Activated CD8-positive, alpha-beta memory T cell treated with anti-CD3 and anti-CD28 coated beads for 4 hours (primary cell): ENCODE data around the gene TAS2R50.
"Not testable (repeated sequence)": the region's sequence is repeated elsewhere in the genome, so short reads cannot be mapped to it uniquely, and the experiment has no call there.

Experiments
- DNase-seq, 2 donors: peaks; one replicate each; pipeline ENCODE4 v3.0.0-alpha.2; 2020; ENCODE audit warnings: low read depth in 2 of 2

TAS2R50 gene

DNA sequence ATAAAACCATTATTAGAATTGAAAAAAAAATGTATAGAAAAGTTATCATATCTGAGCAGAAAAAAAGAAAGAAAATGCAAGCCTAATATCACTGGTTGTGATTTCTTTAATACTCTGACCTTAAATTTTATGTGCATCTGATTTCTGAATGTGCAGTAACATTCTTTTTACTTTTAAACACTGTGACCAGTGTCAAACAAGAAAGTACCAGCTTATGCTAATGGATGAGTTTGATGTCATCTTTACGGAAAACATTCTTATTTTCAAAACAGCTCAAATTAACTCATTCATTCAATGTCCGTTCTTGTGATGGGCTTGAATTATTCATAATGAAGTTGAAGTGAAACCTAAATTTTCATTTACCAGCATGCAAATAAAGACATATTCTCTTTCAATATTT is at the start of gene TAS2R50:
Gene TAS2R50 (minus strand): TSS at position 101 of the 400 bp plus-strand sequence. CDS start 52 bp downstream, at position 49.
- DNase-seq: no peak

GRCh38 chr12:11033959-11034358 is 47.2 kb upstream of the TAS2R50 start:
- not testable (repeated sequence) for DNase-seq

GRCh38 chr12:11031307-11031706 is 44.6 kb upstream of the TAS2R50 start, which contains the start of gene TAS2R31:
TSS of gene TAS2R31 (minus strand) at chr12:11031407. CDS start at chr12:11031335, 72 bp downstream.
- DNase-seq: no peak

DNA sequence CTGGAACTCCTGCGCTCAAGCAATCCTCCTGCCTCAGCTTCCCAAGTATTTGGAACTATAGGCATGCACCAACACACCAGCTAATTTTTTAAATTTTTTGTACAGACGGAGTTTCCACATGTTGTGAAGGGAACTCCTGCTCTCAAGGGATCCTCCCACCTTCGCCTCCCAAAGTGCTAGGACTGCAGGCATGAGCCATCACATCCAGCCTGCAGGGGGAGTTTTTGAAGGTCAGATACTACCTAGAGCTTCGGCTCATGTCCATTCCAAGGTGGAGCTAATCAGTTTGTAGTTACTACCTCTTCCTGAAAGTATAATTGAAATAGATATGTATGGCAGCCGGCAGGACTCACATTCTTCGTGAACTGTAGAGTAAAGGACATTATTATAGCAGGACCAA is 39.4 kb upstream of the TAS2R50 start:
- DNase-seq: no peak

GRCh38 chr12:11023387-11023786 is 36.7 kb upstream of the TAS2R50 start:
- DNase-seq: no peak

DNA sequence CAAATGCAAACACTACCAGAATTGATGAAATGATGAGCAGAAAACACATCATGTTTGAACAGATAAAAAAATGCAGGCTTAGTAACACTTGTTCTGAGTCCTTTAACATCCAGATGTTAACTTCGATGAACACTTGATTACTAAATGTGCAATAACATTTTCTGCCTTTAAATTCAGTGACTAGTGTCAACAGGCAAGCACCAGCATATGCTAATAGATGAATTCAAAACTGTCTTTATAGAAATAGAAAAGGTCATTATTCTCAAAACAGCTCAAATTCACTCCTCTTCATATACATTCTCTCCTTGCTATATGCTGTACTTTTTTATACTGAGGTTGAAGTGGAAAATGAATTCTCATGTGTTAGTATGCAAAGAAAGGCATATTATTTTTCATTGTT is 35.8 kb upstream of the TAS2R50 start, which contains the start of gene TAS2R19:
Gene TAS2R19 (minus strand): TSS at position 101 of the 400 bp plus-strand sequence. CDS start 49 bp downstream, at position 52.
- no peak for DNase-seq

DNA sequence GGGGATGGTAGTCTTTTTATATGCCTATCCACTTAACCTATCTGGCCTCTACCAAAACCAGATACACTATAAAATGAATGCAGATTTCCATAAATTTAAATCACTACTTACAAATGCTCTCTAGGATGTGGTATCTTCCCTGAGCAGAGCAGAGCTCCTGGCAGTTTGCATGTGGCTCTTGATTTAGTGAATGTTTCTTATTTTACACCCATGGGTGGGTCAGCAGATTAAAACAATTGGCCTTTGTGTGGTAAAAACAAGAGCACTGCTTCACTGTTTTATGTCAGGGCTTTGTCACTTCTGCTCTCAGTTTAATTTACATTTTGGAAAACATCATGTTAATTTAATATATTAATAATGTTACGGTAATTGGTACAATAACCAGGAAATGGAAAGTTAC is 30.2 kb upstream of the TAS2R50 start:
- DNase-seq: no peak

DNA sequence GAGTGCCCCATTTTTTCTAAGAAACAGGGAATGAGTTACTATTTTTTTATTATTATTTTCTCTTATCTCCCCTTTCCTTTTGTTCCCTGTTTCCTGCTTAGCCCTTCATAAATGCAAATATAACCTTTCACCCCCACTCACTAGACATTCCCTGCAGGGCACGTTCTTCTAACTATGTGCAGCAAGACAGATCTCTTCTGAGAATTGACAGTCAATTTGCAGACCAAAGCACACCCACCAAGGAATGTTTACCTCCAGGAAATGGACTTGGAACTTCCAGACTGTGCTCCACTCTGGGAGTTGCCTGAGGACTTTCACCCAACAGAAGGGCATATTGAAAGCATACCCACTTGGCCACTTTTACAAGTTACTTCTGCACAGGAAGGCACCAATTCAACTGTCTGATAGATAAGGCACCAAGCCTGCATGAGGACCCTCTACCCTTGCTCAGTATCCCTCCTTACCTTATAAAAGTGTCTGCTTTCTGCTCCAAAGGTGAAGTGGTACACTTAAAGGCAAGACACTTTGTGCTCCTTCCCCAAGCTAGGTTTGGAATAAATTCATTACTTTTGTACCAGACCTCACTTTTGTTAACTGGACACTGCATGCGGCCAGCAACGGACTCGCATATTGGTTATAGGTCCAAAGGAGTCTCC is 29.2 kb upstream of the TAS2R50 start:
- no peak for DNase-seq

DNA sequence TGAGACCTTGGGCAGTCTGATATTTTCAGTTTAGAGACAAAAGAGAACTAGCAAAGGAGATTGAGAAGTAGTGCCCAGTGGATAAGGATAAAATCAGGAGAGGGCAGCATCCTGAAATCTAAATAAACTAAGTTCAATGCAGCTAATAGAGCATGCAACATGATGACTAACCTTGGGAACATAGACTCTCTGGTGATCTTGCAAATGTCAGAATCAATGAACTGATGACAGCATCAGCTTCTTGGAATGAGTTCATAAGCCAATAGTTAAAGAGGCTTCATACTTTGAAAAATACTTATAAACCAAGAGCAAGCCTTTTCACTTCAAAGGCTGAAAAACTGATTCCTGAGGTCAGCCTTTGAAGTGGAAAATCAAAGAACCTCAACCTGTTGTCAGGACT is 27.5 kb upstream of the TAS2R50 start:
- no peak for DNase-seq

DNA sequence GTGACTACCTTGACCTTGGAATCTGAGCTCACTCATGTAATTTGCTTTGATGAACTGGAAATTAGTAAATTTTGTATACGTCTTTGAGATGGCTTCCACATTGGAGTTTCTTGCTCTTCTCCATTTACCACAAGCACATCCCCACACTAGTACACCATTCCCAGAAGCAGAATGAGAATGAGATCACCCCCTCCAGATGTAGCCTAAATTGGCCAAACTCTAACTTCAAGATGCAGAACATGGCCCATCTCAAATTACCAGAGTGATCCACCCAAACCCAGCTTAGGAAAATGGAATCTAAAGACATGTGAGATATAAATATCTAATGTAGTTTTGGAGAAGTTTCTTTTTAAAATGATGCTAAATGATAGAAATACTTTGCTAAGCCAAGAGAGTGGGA is 20.9 kb upstream of the TAS2R50 start:
- no peak for DNase-seq

- no peak for DNase-seq
These were observed 11.5 kb upstream of the TAS2R50 start, which contains the start of gene TAS2R20 for GRCh38 chr12:10998204-10998603. TSS of gene TAS2R20 (minus strand) at chr12:10998304. CDS start at chr12:10997875, 429 bp downstream.

DNA sequence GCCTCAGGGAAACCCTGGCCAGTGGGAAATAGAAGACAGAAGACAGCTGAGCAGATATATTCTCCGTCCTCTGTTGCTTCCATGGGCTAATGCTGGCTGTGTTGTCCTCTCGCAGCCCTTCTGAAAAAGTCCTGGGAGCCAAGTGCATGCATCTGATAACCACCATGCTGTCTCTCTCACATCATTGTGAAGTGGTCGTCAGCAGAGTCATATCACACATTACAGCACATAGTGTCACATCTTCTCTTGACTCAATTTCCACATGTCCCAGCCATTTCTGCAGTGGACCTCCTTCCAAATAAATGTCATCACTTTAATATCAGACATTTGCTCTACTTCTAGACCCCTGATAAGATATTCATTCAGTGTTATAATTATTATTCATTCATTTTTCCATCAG is 7.6 kb upstream of the TAS2R50 start:
- DNase-seq: no peak

- no peak for DNase-seq
These were observed 2.4 kb upstream of the TAS2R50 start for GRCh38 chr12:10989107-10989506.

DNA sequence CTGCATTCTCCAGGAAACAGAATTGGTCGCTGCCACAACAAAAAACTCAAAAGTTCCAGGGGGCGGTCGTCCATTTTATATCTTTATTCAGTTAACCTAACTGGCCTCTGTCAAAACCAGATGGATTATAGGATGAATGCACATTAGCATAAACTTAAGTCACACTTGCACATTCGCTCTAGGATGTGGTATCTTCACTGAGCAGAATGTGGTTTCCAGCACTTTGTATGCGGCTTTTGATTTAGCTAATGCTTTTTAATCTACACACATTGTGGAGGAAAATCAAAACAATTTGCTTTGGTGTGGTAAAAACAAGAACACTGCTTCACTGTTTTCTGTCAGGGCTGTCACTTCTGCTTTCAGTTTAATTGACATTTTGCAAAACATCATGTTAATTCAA is 4.5 kb downstream of the TAS2R50 start:
- DNase-seq: peak in 1 of 2 donors; percentile 16

DNA sequence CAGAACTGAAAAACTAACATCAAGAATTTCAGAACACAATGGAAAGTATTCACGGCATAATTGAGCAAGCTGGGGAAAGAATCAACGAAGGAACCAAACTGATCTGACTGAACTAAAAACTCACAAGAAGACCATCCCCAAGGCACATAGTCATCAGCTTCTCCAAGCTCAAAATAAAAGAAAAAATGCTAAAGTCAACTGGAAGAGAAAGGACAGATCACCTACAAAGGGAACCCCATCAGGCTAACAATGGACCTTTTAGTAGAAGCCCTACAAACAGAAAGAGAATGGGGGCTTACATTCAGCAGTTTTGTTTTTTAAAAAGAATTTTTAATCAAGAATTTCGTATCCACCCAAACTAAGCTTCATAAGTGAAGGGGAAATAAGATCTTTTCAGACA is 11.7 kb downstream of the TAS2R50 start:
- DNase-seq: no peak

DNA sequence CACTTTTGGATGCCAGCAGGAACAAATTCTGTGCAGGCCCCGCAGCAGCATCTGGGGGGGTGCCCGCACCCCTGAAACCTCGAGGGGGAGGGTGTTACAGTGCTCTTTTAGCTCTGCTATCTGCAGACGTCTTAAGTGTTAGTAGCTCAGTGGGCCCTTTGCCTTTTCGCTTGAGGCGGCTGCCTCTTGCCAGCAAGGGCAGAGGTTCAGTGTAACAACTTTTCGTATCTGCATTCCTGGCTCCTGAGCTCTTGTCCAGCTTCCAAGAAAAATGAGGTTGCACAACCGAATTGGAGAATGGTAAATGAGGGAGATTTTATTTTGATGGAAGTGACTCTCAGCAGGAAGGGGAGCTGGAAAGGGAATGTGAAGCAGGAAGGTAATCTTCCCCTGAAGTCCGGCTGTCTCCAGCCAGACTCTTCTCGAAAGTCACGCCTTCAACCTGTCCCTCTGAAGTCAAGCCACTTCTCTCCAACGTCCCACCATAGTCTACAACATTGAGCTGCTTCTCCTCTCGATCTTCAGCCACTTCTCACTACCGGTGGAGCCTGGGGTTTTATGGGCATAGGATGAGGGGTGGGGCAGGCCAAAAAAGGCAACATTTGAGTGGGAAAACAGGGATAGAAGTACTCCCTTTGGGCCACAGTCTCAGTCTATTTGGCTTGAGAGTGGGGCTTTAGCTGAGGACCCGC is 17.8 kb downstream of the TAS2R50 start:
- no peak for DNase-seq

GRCh38 chr12:10967409-10967808 is 19.3 kb downstream of the TAS2R50 start:
- DNase-seq: no peak

GRCh38 chr12:10966314-10966713 is 20.4 kb downstream of the TAS2R50 start:
- no peak for DNase-seq

GRCh38 chr12:10965476-10965875 is 21.2 kb downstream of the TAS2R50 start:
- no peak for DNase-seq

- DNase-seq: no peak
These were observed 26.5 kb downstream of the TAS2R50 start for GRCh38 chr12:10960211-10960610.

- DNase-seq: no peak
These were observed 26.9 kb downstream of the TAS2R50 start for GRCh38 chr12:10959804-10960203.

DNA sequence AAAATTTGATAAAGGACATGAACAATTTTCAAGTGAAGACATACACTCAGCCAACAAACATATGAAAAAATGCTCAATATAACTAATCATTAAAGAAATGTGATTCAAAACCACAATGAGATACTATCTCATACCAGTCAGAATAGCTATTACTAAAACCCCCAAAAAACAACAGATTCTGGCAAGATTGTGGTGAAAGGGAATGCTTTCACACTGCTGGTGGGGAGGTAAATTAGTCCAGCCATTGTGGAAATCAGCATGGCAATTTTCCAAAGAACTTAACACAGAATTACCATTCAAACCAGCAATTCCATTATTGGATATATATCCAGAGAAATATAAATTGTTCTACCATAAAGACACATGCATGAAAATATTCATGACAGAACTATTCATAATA is 29.0 kb downstream of the TAS2R50 start:
- DNase-seq: no peak

DNA sequence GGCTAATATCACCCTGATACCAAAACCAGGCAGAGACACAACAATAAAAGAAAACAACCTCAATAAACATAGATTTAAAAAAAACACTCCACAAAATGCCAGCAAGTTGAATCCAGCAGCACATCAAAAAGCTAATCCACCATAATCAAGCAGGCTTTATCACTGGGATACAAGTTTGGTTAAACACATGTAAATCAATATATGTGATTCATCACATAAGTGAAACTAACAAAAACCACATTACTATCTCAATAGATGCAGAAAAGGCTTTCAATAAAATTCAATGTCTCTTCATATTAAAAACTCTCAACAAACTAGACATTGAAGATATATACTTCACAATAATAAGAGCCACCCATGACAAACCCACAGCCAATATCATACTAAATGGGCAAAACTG is 30.6 kb downstream of the TAS2R50 start:
- DNase-seq: no peak
